22Rv1 (cell line): Measurements from ENCODE around the gene ECT2.
"Not testable (repeated sequence)": the region's sequence is repeated elsewhere in the genome, so short reads cannot be mapped to it uniquely, and the experiment has no call there.

Source experiments
- H3K27ac ChIP-seq: fragments of 450-650 bp; 2 replicates; pipeline ENCODE4 v1.5.1; 2017
- CTCF ChIP-seq: fragments of 450-650 bp; IDR thresholded peaks from 2 replicates; pipeline ENCODE4 v1.5.1; 2017; ENCODE audit warnings: mild to moderate bottlenecking
- ZFX ChIP-seq: fragments of 450-650 bp; IDR thresholded peaks from 2 replicates; pipeline ENCODE4 v1.6.1; 2017; ENCODE audit warnings: antibody characterized with exemption, borderline replicate concordance

The ECT2 gene

GRCh38 chr3:172749230-172749965 is 1.1 kb upstream of the ECT2 start:
- peak overlapping the region; percentile 88 for H3K27ac ChIP-seq
- TF ChIP-seq ZFX (no peak), CTCF (no peak)

GRCh38 chr3:172750069-172750367 is 508 bp upstream of the ECT2 start:
- TF ChIP-seq ZFX (no peak), CTCF (no peak)
- H3K27ac ChIP-seq, result peak overlapping the region; percentile 88

- H3K27ac ChIP-seq, result peak overlapping the region; percentile 88
- no peak for TF ChIP-seq CTCF
- TF ChIP-seq ZFX, result no peak
Measured at GRCh38 chr3:172751175-172751704, 714 bp downstream of the ECT2 start.

- no peak overlapping the region for H3K27ac ChIP-seq
- no peak for TF ChIP-seq ZFX
Measured at GRCh38 chr3:172752651-172753050, 2.1 kb downstream of the ECT2 start.

- TF ChIP-seq CTCF (no peak), ZFX (no peak)
- H3K27ac ChIP-seq, result no peak overlapping the region
Measured at GRCh38 chr3:172753125-172753524, 2.6 kb downstream of the ECT2 start.

- H3K27ac ChIP-seq, result not testable (repeated sequence)
Measured at GRCh38 chr3:172760416-172760815, 9.9 kb downstream of the ECT2 start.

- H3K27ac ChIP-seq, result no peak overlapping the region
- TF ChIP-seq CTCF (no peak), ZFX (no peak)
Measured at GRCh38 chr3:172766241-172766640, 15.7 kb downstream of the ECT2 start.

- TF ChIP-seq ZFX, result no peak
- TF ChIP-seq CTCF, result no peak
- no peak overlapping the region for H3K27ac ChIP-seq
Measured at GRCh38 chr3:172766718-172767405, 16.3 kb downstream of the ECT2 start.
